GM03348 (cell line): Measurements from ENCODE around the gene CLEC7A.

Experiments
- DNase-seq: peaks from one replicate; pipeline ENCODE4 v3.0.0; 2012; ENCODE audit warnings: low spot score

The CLEC7A gene

DNA sequence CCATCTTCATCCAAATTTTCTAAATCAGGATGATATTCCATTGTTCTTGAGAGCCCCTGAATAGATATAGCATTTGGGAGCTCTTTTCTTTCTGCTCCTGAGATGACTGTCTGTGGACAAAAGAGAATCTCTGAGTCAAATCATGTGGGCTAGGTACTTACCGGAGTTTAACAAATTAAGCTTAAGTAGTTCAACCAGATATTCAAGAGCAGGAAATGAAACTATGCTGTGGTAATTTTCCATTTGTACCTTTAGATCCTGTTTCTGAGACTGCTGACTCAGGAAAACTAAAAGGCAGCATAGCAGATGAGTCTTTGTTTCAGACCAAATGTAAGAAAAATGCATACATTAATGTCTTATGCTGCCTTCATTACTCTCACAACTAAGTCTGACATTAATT, at the start of gene CLEC7A:
TSS of gene CLEC7A (minus strand) at position 158 of the 400 bp plus-strand sequence. CDS start at position 41, 117 bp downstream.
- no peak for DNase-seq

DNA sequence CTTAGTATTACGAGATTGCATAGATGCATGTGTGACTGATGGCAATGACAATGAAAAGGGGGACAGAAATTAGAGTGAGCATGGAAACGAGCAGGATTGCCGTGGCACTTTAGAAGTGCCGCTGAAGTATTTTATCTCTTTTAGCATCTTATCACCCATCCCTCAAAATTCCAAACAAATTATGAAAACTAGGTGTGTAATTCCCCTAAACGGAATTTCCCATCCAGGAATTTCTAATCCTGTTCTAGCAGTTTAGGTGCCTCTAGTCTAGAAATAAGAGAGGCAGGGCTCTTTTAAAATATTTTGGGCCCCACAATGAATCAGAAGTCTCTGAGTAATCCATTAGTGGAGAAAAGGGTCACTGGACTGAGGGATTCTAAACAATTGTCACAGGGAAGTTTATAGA, 49.8 kb upstream of the CLEC7A start:
- DNase-seq, result no peak

DNA sequence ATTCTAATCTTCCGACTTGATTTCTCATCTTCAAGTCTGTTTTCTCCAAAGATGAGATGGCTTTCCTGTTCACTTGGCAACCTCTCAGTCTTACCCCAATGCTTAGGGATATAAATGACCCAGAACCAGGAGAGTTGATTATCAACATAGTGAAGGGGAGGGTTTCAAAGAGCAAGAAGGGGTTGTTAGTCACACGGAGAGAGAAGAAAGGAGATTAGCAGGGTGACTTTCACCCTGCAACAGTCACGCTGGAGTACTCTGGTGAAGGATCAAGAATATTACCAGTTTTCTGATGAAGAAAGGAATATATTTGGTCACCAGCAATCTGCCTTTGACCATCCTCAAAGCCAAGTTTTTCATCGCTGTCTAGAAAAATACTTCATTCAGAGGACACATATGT, 48.8 kb upstream of the CLEC7A start, which contains the start of gene TMEM52B:
TSS of gene TMEM52B (plus strand) at position 212 of the 400 bp plus-strand sequence. CDS start 543 bp downstream, outside the sequence.
- DNase-seq, result no peak

DNA sequence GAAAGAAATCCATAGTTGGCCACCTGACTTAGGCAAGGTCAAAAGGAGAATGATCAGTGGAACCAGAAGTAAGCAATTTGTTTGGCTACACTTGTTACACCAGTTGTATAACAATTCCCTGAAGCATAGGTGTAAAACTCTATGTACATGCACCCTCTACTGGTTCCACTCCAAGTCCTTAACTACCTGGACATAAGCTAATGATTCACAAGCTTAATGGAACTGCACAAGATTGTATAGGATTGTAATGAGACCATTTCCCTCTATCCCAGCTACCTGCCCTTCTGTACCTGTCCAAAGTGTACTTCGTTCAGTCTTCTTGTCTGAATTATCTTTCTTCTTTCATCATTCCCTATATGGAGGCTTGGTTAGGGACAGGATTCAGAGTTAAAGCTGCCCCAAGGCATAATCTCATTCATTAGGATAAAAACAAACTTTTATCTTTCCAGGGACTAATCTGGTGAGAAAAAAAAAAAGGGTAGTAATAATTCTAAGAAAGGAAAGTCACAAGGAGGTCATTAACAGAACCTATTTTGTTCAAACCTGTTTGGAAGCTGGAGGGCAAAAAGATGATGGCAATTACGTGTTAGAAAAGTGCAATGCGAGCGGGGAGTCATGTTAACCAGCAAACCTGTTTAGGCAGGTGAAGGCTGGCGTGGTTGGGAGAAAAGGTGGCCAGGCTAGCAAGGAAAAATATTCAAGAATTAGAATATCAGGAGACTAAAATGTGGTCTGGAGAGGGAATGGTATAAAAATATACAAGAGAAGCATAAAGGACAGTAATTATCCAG, 46.0 kb upstream of the CLEC7A start:
- DNase-seq, result no peak

DNA sequence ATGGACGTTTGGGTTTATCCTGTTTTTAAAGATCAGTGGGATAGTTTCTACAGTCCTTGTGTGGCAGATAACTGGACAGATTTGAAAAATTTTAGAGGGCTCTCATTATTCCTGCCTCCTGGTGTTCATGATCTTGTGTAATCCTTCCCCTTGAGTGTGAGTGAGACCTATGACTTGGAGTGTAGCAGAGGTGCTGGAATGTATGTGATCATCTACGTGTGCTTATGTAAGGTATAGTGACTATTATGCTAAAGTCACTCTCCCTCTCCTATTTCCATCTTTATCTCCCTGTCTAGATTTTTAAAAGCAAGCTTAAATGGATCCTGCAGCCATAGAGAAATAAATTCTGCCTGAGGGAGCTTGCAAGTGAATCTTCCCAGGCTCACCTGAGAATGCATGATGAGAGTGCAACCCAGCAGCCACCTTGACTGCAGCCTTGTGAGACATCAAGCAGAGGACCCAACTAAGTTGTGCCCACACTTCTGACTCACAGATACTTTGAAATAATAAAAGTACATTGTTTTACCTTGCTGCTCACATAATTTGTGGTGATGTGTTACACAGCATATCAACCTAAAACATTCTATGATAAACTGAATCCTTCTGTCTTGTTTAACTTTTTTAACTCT, 45.1 kb upstream of the CLEC7A start:
- DNase-seq, result no peak

DNA sequence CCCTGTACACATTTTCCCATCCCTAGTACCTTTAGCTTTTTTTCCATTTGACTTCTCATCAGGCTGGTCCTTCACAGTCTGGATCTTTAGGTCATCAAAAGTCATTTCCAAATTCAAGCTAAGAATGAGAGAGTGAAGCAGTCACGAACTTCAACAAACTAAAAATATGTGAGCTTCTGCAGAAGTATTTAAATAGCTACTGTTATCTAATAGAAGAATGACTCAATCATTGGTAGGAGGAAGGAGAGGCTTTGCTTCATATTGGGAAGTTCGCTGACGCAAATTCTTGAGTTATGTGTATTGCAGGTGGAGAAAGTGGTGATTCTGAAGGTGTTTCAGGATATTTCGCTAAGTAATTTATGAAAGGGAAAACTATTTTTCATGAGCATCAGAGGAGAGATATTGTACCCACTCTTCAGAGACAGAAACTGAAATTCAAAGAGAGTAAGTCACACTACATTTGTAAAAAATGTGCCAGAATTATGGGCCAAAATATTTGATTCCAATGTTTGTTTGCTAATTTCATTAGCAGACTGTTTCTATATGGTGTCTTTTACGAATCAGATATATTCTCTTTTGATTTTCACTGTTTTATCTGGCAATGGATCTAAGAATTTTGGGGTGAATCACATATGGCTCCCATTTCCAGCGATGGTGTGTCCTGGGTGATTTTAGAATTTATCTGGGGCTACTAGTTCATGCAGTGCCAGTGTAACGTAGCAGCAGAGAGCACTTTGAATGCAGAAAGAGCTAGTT, 42.2 kb upstream of the CLEC7A start, which contains the start of gene OLR1:
TSS of gene OLR1 (minus strand) at position 160 of the 756 bp plus-strand sequence. CDS start at position 105, 55 bp downstream.
- DNase-seq, result no peak

DNA sequence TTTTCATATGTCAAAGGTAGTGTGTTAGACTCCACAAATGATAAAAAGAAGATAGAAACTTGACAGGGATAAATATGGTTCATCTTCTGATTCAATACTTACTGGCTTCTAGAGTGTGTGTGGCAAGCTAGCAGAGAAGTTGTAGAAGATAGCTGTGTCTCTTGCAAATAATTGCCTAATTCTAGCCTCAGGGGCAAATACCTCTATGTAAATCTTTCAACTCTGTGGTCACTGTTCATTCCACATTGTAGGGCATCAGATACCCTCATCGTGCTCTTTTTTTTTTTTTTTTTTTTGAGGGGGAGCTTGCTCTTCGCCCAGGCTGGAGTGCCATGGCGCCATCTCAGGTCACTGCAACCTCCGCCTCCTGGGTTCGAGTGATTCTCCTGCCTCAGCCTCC, 40.2 kb upstream of the CLEC7A start:
- DNase-seq, result peak; percentile 44

DNA sequence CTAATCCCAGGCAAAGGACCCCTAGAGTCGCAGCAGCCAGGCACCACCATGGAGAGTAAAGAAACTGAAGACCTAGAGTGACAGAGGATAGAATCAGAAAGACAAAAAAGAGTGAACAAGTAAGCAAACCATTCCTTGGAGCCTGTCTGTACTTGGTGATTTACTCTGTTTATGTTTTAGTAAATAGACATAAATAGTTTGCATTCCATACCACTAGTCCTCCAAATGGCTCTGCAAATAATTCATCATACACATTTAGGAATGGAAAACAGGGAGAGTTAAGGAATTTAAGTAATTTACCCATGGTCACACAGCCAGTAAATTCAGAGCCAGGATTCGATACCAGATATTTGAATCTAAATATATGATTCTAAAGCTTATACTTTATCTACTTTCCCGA, 39.1 kb upstream of the CLEC7A start:
- peak; percentile 20 for DNase-seq

DNA sequence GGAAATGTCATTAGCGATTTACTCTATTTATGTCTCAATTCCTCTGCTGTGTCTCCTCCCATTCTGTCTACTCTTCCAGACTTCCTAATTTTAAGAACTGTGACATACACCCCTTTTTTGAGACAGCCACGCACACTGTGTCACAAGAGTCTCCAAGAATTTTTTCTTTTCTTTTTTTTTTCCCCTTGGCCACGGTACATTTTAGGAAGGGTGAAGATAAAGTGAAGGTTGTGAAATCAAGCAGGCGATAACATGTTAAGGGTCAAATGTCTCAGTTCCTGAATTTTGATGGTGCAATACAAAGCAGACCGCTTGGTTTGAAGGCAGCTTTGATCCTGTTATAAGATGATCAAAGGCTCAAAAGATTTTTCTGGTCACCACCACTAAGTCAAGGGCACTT, 37.6 kb upstream of the CLEC7A start:
- no peak for DNase-seq

DNA sequence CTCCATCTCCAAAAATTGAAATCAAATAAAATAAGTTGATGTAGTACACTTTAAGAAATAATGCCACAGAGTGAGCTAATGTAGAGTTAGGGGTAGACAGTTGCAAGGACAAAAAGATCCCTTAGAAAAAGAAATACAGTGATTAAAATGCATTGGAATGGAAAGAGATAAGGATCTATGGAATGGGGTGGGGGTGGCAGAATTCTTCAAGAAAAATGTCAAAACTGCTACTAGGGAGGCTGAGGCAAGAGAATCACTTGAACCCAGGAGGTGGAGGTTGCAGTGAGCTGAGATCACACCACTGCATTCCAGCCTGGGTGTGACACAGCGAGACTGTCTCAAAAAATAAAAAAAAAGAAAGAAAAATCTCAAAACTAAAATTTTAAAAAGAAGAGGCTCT, 35.4 kb upstream of the CLEC7A start:
- no peak for DNase-seq

DNA sequence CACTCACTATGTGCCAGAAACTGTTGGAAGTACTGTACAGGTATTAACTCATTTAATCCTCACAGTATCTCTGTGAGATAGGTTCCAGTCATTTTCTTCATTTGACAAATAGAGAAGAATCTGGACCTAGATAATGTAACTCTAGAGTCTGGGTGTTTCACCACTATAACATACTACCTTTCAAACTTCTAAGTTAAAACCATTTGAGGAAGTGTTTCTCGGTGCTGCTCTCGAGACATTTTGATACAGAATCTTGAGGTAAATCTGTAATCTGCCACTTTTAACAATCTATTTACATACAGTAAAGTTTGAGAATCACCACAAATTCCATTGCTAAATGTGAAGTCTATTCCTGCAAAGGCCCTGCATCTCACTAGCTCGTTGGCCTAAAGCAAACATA, 33.1 kb upstream of the CLEC7A start:
- DNase-seq, result no peak

DNA sequence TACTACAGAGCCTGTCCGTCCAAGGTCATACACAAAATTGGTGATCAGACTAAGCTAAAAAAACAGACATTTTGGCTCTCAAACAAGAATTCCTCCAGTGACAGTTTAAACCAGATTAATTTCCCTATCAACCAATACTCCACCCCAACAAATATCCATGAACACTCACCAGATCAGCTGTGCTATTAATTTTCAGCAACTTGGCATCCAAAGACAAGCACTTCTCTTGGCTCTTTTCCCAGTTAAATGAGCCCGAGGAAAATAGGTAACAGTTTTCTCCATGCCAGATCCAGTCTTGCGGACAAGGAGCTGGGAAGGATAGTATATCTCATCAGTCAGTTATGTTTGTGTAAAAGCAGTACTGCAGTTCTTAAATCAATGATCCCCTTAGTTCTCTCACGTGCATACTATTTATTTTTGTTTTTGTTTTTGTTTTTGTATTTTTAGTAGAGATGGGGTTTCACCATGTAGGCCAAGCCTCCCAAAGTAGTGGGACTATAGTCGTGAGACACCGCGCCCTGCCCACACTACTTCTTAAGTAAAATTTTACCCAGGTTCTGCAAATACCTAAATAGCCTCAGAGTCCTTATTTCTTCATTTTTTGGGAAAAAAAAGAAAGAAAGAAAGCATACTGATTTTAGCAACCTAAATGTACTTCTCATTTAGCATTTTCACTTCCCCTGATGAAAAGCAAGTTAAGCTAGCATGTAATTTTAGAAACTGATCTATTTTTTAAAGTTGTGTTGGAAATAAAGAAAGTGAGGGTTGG, 30.8 kb upstream of the CLEC7A start:
- DNase-seq, result no peak

DNA sequence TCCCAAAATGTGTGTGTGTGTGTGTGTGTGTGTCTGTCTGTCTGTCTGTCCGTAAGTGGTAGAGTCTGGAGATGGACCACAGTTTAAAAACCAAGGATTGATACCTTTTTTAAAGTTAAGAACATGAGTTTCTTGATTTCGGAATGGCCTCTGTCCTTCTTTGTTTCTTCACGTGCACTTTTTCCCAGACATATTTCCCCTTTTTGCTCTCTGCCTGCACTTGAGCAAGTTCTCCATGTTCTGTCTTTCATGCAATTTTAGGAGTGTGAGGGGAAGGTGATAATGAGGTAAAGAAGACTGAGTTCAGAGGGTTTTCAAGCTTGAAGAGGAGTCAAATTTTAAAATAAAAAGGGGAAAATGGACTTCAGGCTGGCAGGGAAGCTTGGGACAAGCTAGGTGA, 29.3 kb upstream of the CLEC7A start:
- no peak for DNase-seq

DNA sequence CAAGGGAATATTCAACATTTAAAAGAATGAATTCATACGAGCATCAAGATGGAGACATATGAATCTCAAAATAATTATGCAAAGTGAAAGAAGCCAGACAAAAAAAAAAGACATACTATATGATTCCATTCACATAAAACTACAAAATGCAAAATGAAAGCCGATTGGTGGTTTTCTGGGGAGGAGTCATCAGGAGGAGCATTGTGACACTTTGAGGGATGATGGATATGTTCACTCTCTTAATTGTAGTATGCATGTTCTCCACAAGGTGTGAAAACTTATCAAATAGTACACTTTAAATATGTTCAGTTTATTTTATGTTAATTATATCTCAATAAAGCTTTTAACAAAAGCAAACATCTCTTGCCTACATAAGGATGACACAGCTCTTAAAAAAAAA, 28.4 kb upstream of the CLEC7A start:
- no peak for DNase-seq

DNA sequence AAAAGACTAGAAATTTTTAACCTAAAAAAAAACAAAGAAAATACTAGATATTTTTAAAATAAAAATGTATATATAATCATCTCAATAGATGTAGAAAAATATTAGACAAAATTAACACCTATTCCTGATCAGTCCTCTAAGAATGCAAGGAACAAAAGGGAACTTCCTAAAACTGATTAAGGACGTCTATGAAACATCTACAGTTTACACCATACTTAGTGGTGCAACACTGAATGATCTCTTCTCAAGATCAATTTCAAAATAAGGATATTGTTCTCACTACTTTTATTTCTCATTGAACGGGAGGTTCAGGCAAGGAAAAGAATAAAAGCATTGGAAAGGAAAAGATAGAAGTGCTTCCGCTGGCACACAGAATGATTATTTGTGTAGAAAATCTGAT, 26.0 kb upstream of the CLEC7A start:
- DNase-seq, result no peak

DNA sequence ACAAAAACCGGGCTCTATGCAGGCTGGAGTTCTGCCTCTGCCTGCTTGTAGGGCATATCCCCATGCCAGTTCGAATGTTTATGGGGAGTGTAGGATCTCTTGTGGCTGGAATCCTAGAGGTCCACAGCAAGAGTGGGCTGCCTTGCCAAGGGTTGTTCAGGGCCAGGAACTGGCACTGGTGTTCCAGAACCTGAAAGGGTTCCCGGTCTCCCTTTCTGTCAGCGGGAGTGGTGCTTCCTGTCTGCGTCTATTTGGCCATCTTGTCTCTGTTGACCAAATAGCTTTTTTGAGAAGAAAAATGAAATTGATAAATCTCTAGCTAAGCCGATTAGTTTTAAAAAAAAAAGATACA, 24.1 kb upstream of the CLEC7A start:
- DNase-seq, result no peak

DNA sequence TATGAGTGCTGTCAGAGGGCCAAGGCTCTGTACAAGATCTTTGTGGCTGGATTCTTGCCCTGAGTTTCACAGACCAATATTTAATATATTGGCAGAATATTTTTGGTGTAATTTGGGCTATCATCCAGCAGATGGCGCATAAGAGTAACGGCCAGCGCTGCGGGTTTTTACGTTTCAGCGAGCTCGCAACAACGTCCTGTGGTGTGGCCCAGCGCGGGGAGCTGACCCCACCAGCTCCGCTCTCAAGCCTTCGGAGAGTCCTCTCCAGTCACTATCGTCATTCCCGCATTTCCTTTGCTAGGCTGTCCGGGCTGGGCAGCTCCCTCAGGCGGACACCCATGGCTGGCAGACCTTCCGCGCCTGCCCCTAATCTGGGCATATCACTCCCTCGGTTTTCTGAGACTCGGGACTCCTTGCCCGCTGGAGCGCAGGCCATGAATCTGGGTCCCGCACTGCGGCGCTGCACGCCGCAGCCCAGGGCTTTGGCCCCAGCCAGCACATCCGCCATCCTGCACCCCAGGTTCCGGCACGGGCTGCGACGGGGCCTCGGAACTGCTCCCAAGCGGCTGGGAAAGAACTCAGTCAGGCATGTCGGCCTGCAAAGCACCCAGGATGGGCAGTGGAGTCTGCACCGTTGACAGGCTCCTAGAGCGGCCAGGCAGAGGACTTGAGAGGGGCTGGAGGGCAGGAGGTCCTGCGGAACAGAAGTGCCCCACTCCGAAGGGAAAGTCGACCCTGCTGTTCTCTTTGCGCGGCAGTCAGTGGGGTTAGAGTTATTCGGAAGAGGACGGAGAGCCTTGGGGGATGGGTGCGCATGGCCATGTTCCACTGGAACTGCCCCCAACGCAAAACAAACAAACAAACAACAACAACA, 23.5 kb upstream of the CLEC7A start:
- DNase-seq, result peak; percentile 80

DNA sequence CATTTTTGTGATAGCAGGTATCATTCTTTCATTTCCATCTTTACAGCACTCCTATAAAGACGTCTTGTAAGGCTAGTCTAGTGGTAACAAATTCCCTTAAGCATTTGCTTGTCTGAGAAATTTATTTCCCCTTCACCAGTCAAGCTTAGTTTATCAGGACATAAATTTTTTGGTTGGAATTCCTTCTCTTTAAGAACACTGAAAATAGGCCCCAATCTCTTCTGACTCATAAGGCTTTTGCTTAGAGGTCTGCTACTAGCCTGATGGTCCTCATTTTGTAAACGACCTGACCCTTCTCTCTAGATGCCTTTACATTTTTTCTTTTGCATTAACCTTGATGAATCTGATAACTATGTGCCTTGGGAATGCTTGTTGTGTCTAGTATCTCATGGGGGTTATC, 21.6 kb upstream of the CLEC7A start:
- no peak for DNase-seq

DNA sequence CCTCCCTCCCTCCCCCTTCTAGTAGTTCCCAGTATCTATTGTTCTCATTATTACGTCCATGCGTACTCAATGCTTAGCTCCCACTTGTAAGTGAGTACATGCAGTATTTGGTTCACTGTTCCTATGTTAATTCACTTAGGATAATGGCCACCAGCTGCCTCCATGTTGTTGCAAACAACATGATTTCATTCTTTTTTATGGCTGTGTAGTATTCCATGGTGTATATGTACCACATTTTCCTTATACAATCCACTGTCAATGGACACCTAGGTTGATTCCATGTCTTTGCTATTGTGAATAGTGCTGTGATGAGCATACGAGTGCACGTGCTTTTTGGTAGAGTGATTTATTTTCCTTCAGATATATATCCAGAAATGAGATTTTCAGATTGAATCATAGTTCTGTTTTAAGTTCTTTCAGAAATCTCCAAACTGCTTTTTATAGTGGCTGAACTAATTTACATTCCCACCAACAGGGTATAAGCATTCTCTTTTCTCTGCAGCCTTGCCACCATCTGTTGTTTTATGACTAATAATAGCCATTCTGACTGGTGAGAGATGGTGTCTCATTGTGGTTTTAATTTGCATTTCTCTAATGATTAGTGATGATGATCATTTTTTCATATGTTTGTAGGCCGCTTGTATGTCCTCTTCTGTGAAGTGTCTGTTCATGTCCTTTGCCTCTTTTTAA, 17.9 kb upstream of the CLEC7A start:
- DNase-seq, result no peak

DNA sequence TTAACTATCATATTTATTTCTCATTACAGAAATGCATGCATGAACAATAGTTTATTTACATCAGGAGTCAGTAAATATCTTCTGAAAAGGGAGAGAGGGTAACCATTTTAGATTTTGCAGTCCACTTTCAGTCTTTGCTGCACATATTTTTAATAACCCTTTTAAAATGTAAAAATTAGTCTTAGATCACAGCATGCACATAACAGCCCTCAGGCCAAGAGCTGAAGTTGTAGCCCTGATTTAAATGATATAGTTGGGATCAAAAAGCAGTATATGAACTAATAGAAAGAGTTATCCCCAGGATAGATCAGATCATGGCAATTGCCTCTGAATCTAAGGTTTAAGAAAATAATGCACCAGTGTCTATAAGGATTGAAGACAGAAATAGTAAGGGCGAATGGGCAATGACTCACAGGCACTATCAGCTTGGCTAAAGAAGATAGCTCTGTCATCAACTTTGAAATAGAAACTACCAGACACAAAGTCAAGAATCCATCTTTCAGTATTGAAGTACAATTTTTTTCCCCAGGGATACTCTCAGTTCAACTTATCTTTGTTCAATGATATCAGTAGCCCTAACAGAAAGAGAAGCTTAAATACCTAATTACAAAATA, 13.1 kb upstream of the CLEC7A start:
- no peak for DNase-seq
